Non-pigmented ciliary epithelial cell (primary cell): ENCODE measurements around the gene DIP2B.
"Not testable (repeated sequence)": the region's sequence is repeated elsewhere in the genome, so short reads cannot be mapped to it uniquely, and the experiment has no call there.

Experiments
- DNase-seq: peaks from one replicate; pipeline ENCODE4 v3.0.0-alpha.2; 2010; ENCODE audit warnings: low read depth

DIP2B gene, protein sequence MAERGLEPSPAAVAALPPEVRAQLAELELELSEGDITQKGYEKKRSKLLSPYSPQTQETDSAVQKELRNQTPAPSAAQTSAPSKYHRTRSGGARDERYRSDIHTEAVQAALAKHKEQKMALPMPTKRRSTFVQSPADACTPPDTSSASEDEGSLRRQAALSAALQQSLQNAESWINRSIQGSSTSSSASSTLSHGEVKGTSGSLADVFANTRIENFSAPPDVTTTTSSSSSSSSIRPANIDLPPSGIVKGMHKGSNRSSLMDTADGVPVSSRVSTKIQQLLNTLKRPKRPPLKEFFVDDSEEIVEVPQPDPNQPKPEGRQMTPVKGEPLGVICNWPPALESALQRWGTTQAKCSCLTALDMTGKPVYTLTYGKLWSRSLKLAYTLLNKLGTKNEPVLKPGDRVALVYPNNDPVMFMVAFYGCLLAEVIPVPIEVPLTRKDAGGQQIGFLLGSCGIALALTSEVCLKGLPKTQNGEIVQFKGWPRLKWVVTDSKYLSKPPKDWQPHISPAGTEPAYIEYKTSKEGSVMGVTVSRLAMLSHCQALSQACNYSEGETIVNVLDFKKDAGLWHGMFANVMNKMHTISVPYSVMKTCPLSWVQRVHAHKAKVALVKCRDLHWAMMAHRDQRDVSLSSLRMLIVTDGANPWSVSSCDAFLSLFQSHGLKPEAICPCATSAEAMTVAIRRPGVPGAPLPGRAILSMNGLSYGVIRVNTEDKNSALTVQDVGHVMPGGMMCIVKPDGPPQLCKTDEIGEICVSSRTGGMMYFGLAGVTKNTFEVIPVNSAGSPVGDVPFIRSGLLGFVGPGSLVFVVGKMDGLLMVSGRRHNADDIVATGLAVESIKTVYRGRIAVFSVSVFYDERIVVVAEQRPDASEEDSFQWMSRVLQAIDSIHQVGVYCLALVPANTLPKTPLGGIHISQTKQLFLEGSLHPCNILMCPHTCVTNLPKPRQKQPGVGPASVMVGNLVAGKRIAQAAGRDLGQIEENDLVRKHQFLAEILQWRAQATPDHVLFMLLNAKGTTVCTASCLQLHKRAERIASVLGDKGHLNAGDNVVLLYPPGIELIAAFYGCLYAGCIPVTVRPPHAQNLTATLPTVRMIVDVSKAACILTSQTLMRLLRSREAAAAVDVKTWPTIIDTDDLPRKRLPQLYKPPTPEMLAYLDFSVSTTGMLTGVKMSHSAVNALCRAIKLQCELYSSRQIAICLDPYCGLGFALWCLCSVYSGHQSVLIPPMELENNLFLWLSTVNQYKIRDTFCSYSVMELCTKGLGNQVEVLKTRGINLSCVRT (N-terminal part only)

DNA sequence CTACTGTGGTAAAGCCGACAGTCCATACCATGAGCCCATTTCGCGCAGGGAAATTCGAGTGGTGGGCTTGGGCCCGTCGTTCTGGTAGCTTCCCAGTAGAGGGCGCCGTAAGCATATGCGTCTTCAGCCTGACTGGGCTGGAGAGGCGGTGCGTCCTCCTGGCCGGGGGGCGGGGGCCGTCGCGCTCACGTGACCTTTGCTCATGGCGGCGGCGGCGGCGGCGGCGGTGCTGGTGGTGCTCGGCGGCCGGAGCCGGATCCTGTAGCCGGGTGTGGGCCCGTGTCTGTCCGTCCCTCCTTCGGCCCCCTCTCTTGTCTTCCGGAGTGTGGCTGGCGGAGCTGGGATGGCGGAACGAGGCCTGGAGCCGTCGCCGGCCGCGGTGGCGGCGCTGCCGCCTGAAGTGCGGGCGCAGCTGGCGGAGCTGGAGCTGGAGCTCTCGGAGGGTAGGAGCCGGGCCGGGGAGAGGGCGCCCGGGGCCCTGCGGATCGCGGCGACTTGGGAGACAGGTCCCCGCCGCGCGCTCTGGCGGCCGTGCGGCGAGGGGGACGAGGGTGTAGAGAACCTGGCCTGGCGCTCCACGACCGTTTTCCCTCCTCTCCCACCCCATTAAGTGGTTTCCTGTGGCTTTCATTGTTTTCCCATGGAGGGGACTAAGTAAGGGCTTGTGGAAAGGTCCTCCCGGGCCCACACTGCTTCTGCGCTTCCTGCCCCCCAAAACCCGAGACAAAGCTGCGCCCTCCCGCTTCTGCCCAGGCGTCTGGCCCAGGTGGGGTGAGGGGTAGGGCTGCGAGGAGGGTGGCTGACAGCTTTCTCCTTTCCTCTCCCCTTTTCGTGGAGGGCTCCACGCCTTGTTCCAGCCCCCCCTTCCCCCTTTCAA lies at the start of gene DIP2B:
Gene DIP2B (plus strand): TSS at position 188 of the 877 bp plus-strand sequence. CDS start 156 bp downstream, at position 344.
- DNase-seq = peak; percentile 31

DNA sequence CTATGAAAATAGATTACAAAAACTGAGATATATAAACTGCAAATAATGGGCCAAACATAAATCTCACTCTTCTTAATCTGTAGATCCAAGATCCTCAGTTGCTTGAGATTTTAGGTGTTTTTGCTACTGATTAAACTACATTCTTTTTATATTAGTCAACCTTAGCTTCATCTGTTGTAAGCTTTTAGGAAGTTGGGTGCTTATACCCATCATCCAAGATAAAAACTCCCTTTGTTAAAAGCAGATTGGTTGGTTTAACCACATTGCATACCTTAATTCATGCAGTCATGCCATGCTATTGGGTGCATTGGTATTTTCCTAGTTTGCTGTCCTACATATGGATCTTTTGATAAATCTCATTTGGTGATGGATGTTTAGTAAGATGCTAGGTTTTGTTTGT lies 46.2 kb upstream of the DIP2B start:
- no peak for DNase-seq

DNA sequence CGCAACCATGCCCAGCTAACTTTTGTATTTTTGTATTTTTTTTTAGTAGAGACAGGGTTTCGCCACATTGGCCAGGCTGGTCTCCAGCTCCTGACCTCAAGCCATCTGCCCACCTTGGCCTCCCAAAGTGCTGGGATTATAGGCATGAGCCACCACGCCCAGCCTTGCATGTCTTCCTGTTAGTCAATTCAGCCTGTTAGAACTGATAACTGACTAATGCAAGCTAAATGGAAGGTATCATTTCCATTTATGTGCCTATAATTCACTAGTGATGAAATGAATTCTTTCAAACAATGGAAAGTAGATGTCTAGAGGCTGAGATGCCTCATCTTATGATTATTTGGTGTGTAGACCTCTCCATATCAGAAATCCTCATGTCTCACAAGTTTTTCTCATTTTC lies 37.3 kb upstream of the DIP2B start:
- DNase-seq = no peak

DNA sequence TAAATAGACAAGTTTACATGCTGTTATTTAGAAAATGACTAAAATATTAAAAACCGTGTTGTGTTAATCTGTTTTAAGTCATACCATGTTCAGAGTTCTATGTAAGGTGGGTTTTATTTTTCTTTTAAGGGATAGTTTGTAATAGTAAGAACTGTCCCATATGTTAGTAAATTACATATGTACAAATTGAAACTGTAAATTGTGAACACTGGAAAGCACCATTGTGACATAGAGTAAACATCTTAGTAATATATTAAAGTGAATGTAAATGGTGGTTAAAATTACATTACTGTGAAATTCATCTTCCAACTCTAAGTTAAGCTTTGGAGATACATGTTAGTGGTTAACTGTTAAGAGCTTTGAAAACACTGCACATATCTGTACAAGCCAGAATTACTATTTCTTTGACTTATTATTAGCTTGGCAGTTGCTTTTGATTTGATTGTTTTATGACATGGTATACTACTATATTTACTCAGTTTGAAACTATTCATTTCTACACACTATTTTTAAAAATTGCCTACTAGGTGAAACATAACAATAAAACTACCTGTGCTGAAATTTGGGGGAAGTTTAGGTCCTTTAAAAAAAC lies 27.4 kb upstream of the DIP2B start:
- no peak for DNase-seq

DNA sequence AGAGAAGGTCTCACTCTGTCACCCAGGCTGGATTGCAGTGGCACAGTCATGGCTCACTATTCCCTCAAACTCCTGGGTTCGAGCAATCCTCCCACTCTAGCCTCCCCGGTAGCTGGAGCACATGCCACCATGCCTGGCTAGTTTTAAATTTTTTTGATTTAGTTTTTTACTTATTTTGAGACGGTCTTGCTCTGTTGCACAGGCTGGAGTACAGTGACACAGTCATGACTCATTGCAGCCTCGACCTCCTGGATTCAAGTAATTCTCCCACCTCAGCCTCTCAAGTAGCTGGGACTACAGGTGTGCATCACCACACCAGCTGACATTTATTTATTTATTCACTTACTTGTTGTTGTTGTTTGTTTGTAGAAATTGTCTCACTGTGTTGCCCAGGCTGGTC lies 22.2 kb upstream of the DIP2B start:
- no peak for DNase-seq

DNA sequence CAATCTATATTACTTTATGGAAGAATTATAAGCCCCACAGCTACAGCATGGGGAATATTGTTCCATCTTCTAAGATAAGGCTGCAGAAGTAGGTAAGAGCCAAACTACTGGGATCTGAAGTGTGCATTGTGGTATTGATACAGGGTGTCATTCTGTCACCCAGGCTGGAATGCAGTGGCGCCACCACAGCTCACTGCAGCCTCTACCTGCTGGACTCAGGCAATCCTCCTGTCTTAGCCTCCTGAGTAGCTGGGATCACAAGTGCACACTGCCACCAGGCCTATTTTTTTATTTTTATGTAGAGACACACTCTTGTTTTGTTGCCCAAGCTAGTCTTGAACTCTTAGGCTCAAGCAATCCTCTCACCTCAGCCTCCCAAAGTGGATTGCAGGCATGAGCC lies 21.3 kb upstream of the DIP2B start:
- DNase-seq = no peak

DNA sequence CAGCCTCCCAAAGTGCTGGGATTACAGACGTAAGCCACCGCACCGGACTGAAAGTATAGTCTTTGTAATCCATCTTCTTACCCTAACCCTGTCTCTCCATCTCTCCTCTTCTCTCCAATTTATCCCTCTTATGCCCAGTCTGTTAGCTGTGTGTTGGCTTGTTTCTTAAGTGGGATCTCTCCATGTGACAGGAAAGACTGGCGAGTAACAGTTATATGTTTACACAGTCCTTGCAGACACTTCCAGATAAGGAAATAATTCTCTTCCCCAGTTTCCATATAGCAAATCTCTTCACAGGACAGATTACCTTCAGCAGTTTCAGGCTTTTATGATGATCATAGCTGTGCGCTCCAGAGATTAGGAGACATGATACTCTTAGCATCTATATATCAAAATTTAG lies 16.0 kb upstream of the DIP2B start:
- DNase-seq = no peak

DNA sequence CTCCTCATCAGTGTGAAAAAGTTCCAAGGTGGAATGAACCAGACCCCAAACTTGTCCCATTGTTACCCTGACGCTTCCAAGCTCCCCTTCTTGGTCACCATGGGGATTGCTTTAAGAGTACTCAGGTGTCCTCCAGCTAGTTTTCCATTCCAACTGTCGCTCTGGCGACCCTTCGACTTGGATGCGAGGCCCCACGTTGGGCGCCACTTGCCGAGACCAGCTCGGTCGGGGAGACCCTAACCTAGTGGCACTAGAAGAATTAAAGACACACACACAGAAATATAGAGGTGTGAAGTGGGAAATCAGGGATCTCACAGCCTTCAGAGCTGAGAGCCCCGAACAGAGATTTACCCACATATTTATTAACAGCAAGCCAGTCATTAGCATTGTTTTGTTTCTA lies 6.7 kb upstream of the DIP2B start:
- not testable (repeated sequence) for DNase-seq

DNA sequence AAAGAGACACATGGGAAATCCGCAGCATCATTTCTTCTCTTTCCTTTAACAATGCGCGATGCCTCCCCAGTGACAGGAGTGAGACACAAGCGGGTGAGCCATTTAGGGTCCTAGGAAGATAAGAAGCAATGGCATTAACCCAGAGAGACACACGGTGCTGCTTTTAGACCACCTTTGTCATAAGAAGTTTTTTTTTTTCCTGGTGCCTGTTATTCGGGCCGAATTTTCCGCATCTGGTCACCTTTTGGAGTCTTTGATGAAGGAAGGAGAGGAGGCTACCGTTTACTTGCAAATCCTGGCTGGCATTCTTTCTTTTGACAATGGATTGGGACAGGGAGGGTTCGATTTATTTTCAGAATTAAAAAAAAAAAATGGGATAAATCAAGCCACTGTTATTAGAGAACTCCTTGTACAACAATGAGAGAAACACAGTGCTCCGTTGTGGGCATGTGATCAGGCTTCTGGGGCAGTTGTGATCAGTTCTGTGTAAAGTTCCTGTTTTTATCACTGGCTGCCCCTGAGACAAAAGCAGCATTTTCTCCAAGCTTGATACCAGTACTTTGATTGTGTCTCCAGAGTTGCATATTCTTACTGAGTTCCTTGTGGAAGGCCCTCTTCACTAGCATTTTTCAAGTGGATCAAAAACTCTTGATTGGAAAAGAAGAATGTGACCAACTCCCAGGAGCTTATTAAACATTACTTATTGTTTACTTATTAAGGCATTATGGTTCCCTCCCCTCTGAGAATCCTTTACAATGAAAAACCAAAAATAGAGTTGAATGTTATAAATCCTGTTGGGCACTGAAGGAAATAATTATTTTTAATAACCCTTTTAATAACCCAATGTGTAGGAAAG lies 1.1 kb downstream of the DIP2B start:
- no peak for DNase-seq

DNA sequence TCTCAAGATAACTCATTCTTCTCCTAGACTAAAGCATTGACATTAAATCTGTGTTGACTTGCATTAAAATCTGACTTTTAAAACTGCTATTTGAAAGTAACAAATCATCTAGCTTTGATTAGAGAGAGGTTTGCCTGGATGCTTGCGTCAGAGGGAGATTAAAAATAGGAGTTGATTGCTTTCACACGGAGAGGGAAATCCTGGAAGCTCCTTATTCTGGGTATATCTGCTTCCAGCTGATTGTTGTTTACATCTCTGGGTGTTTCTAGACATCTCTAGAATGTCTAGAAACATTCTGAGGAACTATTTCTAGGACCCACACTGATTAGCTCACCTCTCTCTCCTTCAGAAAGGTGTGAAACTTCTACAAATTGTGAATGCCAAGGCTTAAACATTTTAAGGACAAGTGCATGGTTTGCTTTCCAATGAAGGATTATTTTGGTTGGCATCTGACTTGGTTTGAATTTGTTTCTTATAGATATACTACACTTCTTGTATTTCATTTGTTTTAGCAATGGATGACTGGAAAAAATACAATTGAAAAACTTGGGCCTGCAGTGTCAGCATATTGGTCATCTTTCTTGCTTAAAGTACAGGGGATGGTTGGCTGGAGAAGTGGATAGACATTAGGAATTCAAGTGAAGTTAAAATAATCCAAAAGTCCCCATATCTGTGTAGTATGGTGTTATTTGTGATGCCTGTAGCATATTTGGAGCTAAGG lies 2.1 kb downstream of the DIP2B start:
- no peak for DNase-seq

DNA sequence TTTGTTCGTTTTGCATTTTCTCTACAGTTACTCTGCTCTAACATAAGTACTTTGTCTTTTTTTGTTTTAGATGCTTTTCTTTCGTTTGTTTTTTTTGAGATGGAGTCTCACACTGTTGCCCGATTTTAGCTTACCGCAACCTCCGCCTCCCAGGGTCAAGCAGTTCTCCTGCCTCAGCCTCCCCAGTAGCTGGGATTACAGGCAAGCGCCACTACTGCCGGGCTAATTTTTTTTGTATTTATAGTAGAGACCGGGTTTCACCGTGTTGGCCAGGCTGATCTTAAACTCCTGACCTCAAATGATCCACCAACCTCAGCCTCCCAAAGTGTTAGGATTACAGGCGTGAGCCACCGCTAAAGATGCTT lies 2.7 kb downstream of the DIP2B start:
- no peak for DNase-seq

DNA sequence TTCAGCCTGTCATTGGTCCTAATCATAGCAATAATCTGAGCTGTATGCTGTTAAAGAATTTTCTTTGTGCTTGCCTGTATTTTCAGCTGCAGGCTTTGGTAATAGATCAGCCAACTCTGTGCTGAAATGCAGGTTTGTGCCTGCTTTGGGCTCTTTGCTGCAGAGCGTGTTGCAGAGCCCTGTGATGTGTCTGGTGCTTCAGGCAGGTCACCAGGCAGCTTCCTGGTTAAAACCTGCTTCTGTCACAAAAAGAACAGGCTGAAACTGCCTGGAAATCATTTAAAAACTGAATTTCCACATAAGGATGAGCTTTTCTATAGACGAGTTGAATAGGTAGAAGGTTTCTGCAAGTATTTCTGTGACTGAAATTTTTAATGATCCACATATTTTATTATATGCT lies 3.1 kb downstream of the DIP2B start:
- DNase-seq = no peak

DNA sequence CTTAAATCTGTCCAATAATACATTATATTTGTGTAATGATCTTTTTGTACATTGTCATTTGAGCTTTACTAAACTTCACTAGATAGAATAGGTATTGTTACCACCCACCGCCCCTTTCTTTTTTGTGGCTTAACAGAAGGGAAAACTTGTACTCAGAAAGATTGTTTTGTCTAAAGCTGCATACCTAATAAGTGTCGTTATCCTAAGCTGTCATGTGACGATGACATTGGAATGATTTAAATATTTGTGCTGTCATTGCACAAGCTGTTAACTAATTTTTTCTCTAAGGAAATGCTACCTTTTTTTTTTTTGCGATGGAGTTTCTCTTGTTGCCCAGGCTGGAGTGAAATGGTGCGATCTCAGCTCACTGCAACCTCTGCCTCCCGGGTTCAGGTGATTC lies 3.6 kb downstream of the DIP2B start:
- no peak for DNase-seq

DNA sequence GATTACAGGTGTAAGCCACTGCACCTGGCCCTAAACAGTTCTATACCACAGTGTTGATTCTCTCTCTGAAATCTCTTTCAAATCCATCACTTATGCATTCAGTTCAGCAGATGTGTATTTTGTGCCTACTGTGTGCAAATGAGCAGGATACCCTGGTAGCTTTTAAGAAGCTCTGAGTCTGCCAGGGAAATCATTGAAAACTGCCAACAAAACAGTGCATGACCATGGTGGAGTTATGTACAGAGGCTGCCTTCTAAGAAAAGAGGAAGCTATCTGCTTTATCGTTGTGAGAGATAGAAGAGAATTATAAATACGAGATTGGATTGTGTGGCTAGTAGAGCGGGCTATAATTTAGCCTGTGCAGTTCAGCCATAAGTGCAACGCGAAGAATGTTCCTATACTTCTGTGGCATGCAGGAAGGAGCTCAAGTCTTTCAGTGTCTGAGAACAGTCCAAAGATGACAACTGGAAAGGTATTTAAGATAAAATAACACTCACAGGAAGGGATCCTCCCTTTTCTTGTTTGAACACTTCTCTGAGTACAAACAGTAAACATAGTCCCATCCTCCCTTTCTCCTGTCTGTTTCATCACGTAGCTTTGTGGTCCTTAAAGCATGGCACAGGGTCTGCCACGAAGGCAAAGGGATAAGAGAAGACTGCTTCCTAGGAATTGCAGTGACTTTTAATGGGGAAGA lies 4.3 kb downstream of the DIP2B start:
- no peak for DNase-seq

DNA sequence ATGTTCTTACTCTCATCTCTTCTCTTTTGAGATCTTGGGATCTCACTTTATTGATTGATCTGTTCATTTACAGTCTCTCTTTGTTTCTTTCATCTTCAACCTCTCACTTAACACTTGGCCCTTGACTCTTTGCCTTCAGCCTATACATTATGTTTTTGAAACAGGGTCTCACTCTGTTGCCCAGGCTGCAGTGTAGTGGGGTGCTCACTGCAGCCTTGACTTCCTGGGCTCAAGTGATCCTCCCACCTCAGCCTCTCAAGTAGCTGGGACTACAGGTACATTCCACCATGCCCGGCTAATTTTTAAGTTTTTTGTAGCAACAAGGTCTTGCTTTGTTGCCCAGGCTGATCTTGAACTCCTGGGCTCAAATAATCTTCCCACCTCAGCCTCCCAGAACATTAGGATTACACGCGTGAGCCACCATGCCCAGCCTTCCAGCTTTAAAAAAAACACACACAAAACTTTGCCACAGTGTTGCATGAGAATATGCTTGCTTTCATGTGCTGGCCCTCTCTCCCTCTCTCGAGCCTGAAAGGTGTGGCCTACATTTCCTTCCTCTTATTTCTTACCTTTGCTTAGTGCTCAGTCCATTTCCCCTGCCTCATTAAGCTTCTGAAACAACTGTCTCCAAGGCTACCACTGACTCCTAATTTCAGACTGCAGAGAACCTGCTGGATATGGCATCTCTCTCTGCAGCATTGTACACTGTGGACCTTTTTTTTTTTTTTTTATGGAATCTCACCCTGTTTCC lies 9.9 kb downstream of the DIP2B start:
- no peak for DNase-seq

DNA sequence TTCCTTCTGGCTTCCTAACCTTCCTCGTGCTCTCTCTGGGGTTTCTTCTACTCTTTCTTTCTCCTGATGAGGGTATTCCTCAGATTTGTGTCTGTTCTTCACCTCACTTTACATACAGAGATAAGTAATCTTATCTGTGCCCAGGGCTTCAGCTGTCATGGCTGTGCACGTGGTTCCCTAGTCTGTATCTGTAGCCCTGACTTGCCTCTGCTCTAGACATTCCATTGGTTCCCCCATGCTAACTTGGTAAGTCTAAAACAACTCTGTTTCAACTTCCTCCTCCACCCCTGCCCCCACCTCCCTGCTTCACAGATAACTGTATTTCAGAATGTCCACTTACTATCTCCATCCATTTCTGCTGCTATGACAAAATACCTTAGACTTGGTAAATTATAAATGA lies 10.8 kb downstream of the DIP2B start:
- no peak for DNase-seq

DNA sequence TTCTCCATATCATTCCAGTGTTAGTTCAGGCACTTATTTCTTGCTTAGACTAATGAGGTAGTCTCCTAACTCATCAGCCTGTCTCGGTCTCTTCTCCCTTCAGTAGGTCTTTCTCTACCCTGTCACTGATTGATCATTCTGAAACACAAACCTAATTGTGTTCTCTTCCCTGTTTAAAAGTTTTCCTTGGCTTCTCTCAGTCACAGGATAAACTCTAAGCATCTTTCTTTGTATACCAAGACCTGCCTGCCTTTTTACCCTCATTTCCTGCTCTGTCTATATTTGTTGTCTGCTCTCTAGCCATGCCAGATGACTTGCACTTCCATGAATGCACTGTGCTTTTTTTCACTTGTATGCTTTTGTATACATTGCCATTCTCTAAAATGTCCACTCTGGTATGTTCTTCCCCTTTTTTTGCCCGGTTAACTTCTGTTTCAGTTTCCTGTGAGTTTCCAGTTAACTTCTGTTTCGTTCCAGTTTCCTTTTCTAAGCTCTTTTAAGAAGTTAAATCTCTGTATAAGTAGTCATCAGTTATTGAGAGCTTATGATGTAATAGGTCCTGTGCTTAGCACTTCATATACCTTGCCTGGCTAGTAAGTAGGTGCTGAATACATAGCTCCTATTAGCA lies 12.8 kb downstream of the DIP2B start:
- peak; percentile 13 for DNase-seq

DNA sequence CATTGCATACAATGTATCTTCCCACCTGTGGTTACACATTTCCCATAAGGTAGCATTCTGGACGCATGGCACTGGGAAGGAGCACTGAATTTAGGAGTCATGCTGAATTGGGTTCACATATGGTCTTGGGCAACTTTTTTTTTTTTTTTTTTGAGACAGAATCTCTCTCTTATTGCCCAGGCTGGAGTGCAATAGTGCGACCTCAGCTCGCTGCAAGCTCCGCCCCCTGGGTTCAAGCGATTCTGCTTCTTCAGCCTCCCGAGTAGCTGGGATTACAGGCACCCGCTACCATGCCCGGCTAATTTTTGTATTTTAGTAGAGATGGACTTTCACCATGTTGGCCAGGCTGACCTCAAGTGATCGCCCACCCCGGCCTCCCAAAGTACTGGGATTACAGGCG lies 13.3 kb downstream of the DIP2B start:
- DNase-seq = no peak
